ENCODE measurements around the gene PXDN. TPM values are rescaled to one million over a fixed set of nuclear protein-coding genes. Genes with fewer than 3 reads are reported as not detected.

The PXDN gene
- total and polyA plus RNA-seq, 2 donors (not counting 3 experiments of a cell fraction or from before 2014, with no cell fraction given): 231 to 308 TPM

- no peaks in the 10 kb centered on the region for H3K27me3 ChIP-seq (ENCODE audit: control insufficient read depth in 2 of 2, insufficient read depth in 2 of 2, low read length in 2 of 2)
- TF ChIP-seq FOS (IDR thresholded peaks at IDR 0.05; ENCODE audit: borderline replicate concordance, insufficient read depth, low read length) (no peak), JUN (IDR thresholded peaks at IDR 0.05; ENCODE audit: borderline replicate concordance, insufficient read depth, insufficient read length, low read depth) (no peak), POLR2A (IDR thresholded peaks at IDR 0.05; ENCODE audit: low read depth, low read length) (no peak), GATA2 (IDR thresholded peaks at IDR 0.05; ENCODE audit: insufficient read depth, insufficient read length, low read depth, low read length) (no peak), MYC (IDR thresholded peaks at IDR 0.05; ENCODE audit: low read depth, low read length) (no peak)
- BruUV-seq (replicated peaks): no TSS peak
- H3K9ac ChIP-seq (replicated peaks; ENCODE audit: extremely low read depth, insufficient read depth, low read length): no peak overlapping the region
- intact Hi-C loops (cut with micrococcal nuclease): no loop called here
- no peak overlapping the region for H3K4me3 ChIP-seq (replicated peaks in 1 of 3; ENCODE audit: insufficient read depth in 1 of 3, low read depth in 1 of 3, low read length in 3 of 3)
- no peak overlapping the region for H3K27ac ChIP-seq (ENCODE audit: insufficient read depth, low read depth, low read length)
- H3K9me3 ChIP-seq (replicated peaks; ENCODE audit: control insufficient read depth, insufficient read depth, low read length): no peaks in the 10 kb centered on the region
- dilution Hi-C loops (cut with MboI; ENCODE audit: extremely low pct_ligation_motif_present, low sequenced_read_pairs): no loop called here
- POLR2A ChIA-PET: no interaction called here
- H3K9me1 ChIP-seq (replicated peaks; ENCODE audit: control insufficient read depth, extremely low read depth, insufficient read depth, low read length): no peaks in the 10 kb centered on the region
- no peaks in the 10 kb centered on the region for H4K20me1 ChIP-seq (replicated peaks; ENCODE audit: control insufficient read depth, extremely low read depth, insufficient read depth, low read length)
- no peaks in the 10 kb centered on the region for H3K36me3 ChIP-seq (ENCODE audit: control insufficient read depth in 2 of 2, extremely low read depth in 1 of 2, insufficient read depth in 2 of 2, low read length in 2 of 2)
- H3K4me2 ChIP-seq (ENCODE audit: insufficient read depth, low read length): no peak overlapping the region
- no peak for DNase-seq (ENCODE audit: low read depth, low spot score)
- peaks cover 41% of the 10 kb centered on the region for H3K79me2 ChIP-seq (ENCODE audit: control insufficient read depth, insufficient read depth, low read length)
- CTCF ChIA-PET: no interaction called here
- FAIRE-seq: no peak
- H3K4me1 ChIP-seq (ENCODE audit: control insufficient read depth, extremely low read depth, insufficient read depth, low read length): peaks cover 38% of the 10 kb centered on the region
- no peak overlapping the region for H2AFZ ChIP-seq (ENCODE audit: low read depth, low read length)
Observed at GRCh38 chr2:1718339-1719220, 25.7 kb downstream of the PXDN start.

GRCh38 chr2:1717113-1717512, 27.2 kb downstream of the PXDN start:
- Histone ChIP-seq H3K36me3 (ENCODE audit: control insufficient read depth in 2 of 2, extremely low read depth in 1 of 2, insufficient read depth in 2 of 2, low read length in 2 of 2) (no peaks in the 10 kb centered on the region), H4K20me1 (replicated peaks; ENCODE audit: control insufficient read depth, extremely low read depth, insufficient read depth, low read length) (no peaks in the 10 kb centered on the region), H3K4me1 (ENCODE audit: control insufficient read depth, extremely low read depth, insufficient read depth, low read length) (peaks cover 26% of the 10 kb centered on the region), H3K4me2 (ENCODE audit: insufficient read depth, low read length) (no peak overlapping the region), H3K4me3 (replicated peaks in 1 of 3; ENCODE audit: insufficient read depth in 1 of 3, low read depth in 1 of 3, low read length in 3 of 3) (no peak overlapping the region), H3K79me2 (ENCODE audit: control insufficient read depth, insufficient read depth, low read length) (peaks cover 30% of the 10 kb centered on the region), H2AFZ (ENCODE audit: low read depth, low read length) (no peak overlapping the region), H3K9me3 (replicated peaks; ENCODE audit: control insufficient read depth, insufficient read depth, low read length) (no peaks in the 10 kb centered on the region), H3K9me1 (replicated peaks; ENCODE audit: control insufficient read depth, extremely low read depth, insufficient read depth, low read length) (no peaks in the 10 kb centered on the region), H3K9ac (replicated peaks; ENCODE audit: extremely low read depth, insufficient read depth, low read length) (no peak overlapping the region), H3K27ac (ENCODE audit: insufficient read depth, low read depth, low read length) (peak overlapping the region; percentile 25), H3K27me3 (ENCODE audit: control insufficient read depth in 2 of 2, insufficient read depth in 2 of 2, low read length in 2 of 2) (no peaks in the 10 kb centered on the region)
- intact Hi-C loops (cut with micrococcal nuclease) (no loop called here), dilution Hi-C loops (cut with MboI; ENCODE audit: extremely low pct_ligation_motif_present, low sequenced_read_pairs) (no loop called here)
- CTCF ChIA-PET: interaction anchor here (0.8 to 1.0 kb wide), 2 partner anchors 9 to 25 kb away, joined by 3 to 4 read pairs; no protein-coding TSS in a partner anchor
- TF ChIP-seq MAX (IDR thresholded peaks at IDR 0.05; ENCODE audit: insufficient read depth, insufficient read length) (no peak), GATA2 (IDR thresholded peaks at IDR 0.05; ENCODE audit: insufficient read depth, insufficient read length, low read depth, low read length) (no peak), CTCF (IDR thresholded peaks at IDR 0.05; ENCODE audit: extremely low read depth in 1 of 2, insufficient read depth in 1 of 2, low read depth in 1 of 2, low read length in 2 of 2) (no peak), EZH2 (IDR thresholded peaks at IDR 0.05; ENCODE audit: borderline replicate concordance, low read depth, low read length, severe bottlenecking) (no peak), FOS (IDR thresholded peaks at IDR 0.05; ENCODE audit: borderline replicate concordance, insufficient read depth, low read length) (no peak), JUN (IDR thresholded peaks at IDR 0.05; ENCODE audit: borderline replicate concordance, insufficient read depth, insufficient read length, low read depth) (no peak), POLR2AphosphoS5 (IDR thresholded peaks at IDR 0.05; ENCODE audit: insufficient read depth, low read depth, low read length) (no peak), MYC (IDR thresholded peaks at IDR 0.05; ENCODE audit: low read depth, low read length) (no peak), POLR2A (IDR thresholded peaks at IDR 0.05; ENCODE audit: low read depth, low read length) (no peak)
- POLR2A ChIA-PET: no interaction called here
- no TSS peak for BruUV-seq (replicated peaks)
- peak; percentile 52 for FAIRE-seq
- peak; percentile 82 for DNase-seq (ENCODE audit: low read depth, low spot score)
